Embryonic facial prominence (tissue), 1 donor: ENCODE data around the gene IL10RA.
"Not testable (repeated sequence)": the region's sequence is repeated elsewhere in the genome, so short reads cannot be mapped to it uniquely, and the experiment has no call there.

Experiments
- DNase-seq: peaks from one replicate; pipeline ENCODE4 v3.0.0-alpha.2; 2016; ENCODE audit errors: extremely low spot score

IL10RA gene

GRCh38 chr11:118007040-118007439, 20.8 kb downstream of the IL10RA start:
- DNase-seq = no peak

GRCh38 chr11:118007563-118008270, 21.5 kb downstream of the IL10RA start:
- not testable (repeated sequence) for DNase-seq

- DNase-seq = no peak
Measured at GRCh38 chr11:118008271-118008911, 22.2 kb downstream of the IL10RA start.

GRCh38 chr11:118009864-118010737, 23.9 kb downstream of the IL10RA start:
- no peak for DNase-seq

- no peak for DNase-seq
Measured at GRCh38 chr11:118010738-118011461, 24.7 kb downstream of the IL10RA start.

GRCh38 chr11:118012083-118012669, 26.0 kb downstream of the IL10RA start:
- no peak for DNase-seq

- no peak for DNase-seq
Measured at GRCh38 chr11:118014022-118014421, 27.8 kb downstream of the IL10RA start.

GRCh38 chr11:118015385-118015841, 29.2 kb downstream of the IL10RA start:
- no peak for DNase-seq

GRCh38 chr11:118016104-118016503, 29.9 kb downstream of the IL10RA start:
- DNase-seq = no peak

- DNase-seq = no peak
Measured at GRCh38 chr11:118017111-118017510, 30.9 kb downstream of the IL10RA start.

- DNase-seq = no peak
Measured at GRCh38 chr11:118017631-118018315, 31.6 kb downstream of the IL10RA start.

- no peak for DNase-seq
Measured at GRCh38 chr11:118018401-118018800, 32.2 kb downstream of the IL10RA start.

- DNase-seq = no peak
Measured at GRCh38 chr11:118021146-118021545, 35.0 kb downstream of the IL10RA start.

GRCh38 chr11:118027694-118028093, 41.5 kb downstream of the IL10RA start:
- DNase-seq = no peak

- no peak for DNase-seq
Measured at GRCh38 chr11:118028626-118029025, 42.4 kb downstream of the IL10RA start.

GRCh38 chr11:118033443-118033842, 47.2 kb downstream of the IL10RA start:
- DNase-seq = no peak

- no peak for DNase-seq
Measured at GRCh38 chr11:118042141-118042540, 55.9 kb downstream of the IL10RA start.

- DNase-seq = no peak
Measured at GRCh38 chr11:118042796-118043195, 56.6 kb downstream of the IL10RA start.

GRCh38 chr11:118045191-118045590, 59.0 kb downstream of the IL10RA start:
- DNase-seq = no peak

- no peak for DNase-seq
Measured at GRCh38 chr11:118046051-118046963, 60.1 kb downstream of the IL10RA start.
